GM19324 (cell line): ENCODE measurements around the gene APOC4.
"Not testable (repeated sequence)": the region's sequence is repeated elsewhere in the genome, so short reads cannot be mapped to it uniquely, and the experiment has no call there.

ENCODE experiments used
- ATAC-seq: cut with Tn5 transposase; IDR thresholded peaks from one replicate; pipeline ENCODE4 v1.9.1; 2021; ENCODE audit warnings: mild to moderate bottlenecking, moderate library complexity; ENCODE audit not compliant: unreplicated experiment, low FRiP score

APOC4 gene

DNA sequence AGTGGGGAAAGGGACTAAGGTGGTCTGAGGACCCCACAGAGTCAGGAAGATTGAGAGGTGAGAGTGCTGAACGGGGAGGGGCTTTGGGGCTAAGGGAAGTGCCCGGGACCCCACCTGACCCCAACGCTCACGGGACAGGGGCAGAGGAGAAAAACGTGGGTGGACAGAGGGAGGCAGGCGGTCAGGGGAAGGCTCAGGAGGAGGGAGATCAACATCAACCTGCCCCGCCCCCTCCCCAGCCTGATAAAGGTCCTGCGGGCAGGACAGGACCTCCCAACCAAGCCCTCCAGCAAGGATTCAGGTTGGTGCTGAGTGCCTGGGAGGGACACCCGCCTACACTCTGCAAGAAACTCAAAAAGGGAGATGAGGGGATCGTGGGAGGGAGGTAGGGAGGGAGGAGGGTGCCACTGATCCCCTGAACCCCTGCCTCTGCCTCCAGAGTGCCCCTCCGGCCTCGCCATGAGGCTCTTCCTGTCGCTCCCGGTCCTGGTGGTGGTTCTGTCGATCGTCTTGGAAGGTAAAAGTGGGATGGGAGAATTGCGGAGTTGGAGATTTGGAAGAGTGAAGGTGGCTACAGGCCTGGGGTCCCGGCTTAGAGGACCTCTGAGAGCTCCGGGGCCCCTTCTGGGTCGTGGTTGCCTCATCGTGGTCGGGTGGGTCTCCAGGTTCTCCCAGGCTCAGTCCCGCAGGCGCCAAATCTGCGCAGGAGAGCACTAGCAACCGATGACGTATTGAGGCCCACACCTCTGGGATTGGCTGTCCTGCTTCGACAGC lies 27.4 kb upstream of the APOC4 start, which contains the start of gene APOC1:
Gene APOC1 (plus strand): TSS at position 176 of the 774 bp plus-strand sequence. CDS start 284 bp downstream, at position 460.
- peak; percentile 88 for ATAC-seq

DNA sequence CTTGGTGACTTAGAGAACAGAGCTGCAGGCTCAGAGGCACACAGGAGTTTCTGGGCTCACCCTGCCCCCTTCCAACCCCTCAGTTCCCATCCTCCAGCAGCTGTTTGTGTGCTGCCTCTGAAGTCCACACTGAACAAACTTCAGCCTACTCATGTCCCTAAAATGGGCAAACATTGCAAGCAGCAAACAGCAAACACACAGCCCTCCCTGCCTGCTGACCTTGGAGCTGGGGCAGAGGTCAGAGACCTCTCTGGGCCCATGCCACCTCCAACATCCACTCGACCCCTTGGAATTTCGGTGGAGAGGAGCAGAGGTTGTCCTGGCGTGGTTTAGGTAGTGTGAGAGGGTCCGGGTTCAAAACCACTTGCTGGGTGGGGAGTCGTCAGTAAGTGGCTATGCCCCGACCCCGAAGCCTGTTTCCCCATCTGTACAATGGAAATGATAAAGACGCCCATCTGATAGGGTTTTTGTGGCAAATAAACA lies 17.8 kb upstream of the APOC4 start:
- ATAC-seq: no peak

DNA sequence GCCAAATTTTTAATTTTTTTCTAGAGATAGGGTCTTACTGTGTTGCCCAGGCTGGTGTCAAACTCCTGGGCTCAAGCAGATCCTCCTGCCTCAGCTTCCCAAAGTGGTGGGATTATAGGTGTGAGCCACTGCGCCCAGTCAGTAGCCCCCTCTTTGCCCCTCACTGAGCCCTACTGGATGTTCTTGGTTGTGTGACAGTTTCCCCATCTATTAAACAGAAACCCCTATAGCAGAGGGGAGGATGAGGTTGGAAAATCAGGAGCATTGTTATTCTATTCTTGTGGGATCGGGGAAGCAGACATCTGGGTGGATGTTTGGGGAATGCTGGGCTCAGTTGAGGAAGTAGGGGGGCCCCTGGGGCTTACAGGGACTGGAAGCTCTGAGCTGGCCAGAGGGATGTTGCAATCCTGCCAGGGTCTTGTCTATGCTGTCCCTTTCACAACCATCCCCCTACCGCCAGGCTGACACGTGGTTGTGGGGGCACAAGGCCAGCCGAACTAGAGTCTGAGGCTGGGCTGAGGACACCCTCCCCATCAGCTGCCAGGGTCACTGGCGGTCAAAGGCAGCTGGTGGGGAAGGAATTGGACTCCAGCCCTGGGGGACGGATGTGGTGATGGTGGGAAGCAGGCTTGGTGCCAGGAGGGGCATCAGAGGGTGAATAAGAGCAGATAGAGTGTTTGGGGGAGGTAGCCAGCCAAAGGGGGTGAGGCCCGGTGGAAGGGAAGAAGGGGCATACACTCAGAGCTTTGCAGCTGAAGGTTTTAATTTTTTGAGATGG lies 16.7 kb upstream of the APOC4 start:
- no peak for ATAC-seq

DNA sequence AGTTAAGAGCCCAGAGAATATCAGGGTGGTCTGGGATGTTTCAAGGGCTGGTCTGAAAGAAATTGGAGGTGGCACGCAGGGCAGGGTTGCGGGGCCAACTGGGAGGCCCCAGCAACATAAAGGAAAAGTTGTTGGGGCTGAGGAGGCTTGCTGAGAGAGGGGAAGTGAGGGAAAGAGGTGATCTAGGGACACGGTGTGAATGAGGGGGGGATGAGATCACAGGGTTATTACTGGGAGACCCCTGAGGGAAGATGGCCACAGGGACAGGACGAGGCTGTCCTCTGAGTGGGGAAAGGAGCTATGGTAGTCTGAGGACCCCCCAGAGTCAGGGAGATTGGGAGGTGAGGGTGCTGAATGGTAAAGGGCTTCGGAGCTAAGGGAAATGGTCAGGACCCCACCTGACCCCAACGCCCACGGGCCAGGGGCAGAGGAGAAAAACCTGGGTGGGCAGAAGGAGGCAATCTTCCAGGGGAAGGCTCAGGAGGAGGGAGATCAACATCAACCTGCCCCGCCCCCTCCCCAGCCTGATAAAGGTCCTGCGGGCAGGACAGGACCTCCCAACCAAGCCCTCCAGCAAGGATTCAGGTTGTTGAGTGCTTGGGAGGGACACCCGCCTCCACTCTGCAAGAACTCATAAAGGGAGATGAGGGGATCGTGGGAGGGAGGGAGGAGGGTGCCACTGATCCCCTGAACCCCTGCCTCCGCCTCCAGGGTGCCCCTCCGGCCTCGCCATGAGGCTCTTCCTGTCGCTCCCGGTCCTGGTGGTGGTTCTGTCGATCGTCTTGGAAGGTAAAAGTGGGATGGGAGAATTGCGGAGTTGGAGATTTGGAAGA lies 15.6 kb upstream of the APOC4 start:
- ATAC-seq: not testable (repeated sequence)

DNA sequence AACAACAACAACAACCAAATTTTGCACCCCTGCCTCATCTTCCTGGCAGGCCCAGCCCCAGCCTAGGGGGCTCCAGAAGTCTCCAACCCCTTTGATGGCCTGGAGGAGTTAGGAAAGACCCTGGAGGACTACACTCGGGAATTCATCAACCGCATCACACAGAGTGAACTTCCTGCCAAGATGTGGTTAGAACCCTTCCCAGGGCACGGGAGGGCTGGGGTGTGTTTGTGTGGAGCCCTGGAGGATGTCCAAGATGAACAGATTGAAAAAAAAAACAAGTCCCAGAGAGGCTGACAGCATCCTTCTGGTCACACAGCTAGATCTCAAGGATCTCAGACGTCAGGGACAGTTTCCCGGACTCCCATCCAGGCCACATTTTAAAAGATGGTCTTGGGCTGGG lies 14.3 kb upstream of the APOC4 start:
- no peak for ATAC-seq

DNA sequence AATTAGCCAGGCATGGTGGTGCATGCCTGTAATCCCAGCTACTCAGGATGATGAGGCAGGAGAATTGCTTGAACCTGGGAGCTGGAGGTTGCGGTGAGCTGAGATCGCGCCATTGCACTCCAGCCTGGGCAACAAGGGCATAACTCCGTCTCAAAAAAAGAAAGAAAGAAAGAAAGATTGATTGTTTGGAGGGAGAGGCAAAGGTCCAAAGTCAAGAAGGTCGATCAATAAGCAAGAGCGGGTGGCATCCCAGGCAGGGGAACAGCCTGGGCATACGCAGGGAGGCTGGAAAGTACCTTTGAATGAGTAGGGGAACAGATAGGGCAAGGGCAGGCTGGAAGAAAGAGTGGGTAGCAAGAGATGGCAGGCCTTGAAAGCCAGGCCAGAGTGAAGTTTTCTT lies 11.9 kb upstream of the APOC4 start:
- ATAC-seq: no peak

DNA sequence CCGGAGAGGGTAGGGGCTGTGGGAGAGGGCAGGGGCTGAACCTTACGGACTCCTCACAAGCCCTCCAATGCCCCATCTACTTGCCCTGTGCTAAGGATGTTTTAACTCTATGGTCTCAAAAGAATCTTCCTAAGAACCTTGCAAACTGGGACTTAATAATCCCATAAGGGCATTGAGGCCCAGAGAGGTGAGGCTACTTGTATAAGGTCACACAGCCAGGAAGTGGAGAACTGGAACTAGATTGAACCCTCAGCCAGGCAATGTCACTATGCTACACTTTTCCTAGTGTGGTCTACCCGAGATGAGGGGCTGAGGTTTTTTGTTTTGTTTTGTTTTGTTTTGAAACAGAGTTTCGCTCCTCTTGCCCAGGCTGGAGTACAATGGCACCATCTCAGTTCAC lies 10.5 kb upstream of the APOC4 start:
- ATAC-seq: no peak

DNA sequence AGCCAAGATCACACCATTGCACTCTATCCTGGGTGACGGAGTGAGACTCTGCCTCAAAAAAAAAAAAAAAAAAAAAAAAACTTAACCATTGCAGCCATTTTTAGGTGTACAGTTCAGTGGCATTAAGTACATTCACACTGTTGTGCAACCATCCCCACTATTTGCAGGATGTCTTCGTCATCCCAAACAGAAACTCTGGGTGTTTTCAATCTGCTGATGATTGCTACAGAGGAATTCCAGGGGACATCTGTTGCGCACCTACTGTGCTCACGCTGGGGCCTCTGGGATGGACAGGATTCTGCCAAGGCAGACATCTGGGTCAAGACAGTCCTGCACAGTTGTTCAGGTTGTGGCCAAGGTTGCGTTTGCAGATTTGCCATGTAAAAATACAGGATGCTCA lies 2.4 kb upstream of the APOC4 start:
- no peak for ATAC-seq

DNA sequence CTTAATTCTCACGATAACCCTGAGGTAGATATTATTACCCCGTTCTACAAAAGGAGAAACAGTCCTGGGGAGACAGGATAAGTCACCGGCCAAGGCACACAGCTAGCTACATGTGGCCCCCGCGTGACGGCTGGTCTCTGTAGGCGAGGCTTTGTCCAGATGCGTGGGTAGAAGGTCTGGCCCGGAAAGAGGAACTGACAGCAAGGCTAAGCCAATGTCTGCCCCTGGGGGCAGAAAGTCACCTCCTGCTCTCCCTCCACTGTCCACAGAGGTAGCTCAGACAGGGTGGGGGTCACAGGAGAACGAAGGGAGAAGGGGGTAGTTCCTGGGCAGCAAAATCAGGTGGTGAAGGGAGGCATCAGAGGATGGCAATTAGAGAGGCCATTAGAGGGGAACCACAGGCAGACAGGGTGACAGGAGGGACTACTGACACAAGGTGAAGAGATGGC lies 1.8 kb downstream of the APOC4 start:
- no peak for ATAC-seq

DNA sequence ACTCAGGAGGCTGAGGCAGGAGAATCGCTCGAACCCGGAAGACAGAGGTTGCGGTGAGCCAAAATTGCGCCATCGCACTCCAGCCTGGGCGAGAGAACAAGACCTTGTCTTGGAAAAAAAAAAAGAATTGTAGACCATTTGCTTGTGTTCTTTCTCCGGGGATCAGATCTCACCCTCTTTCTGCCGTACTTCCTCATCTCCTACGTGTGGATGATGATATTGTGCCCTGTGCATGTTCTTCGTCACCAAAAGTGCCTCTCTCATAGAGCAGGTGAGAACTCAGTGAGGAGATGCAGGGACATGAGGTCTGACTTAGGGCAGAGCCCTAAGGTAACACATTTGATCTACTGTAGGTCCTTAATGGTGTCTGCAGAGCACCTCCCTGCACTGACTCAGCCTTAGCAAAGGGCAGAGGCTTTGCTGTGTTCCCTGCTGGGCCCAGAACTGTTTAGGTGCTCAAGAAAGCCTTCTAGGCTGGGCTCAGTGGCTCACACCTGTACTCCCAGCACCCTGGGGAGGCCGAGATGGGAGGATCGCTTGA lies 5.1 kb downstream of the APOC4 start:
- no peak for ATAC-seq

DNA sequence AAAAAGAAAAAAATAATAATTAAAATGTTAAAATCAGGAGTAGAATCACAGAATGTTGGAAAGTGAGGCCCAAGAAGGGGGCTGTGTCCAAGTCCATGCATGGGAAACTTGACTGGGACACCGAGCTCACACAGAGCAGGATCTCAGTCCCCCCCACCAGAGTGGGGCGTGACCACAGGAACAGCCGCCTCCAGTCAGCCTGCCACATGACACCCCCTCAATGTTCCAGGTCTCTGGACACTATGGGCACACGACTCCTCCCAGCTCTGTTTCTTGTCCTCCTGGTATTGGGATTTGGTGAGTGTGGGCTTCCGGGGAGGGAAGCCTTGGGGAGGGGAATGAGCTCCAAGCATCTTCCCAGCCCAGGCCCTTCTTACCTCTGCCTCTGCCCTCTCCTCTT lies 6.2 kb downstream of the APOC4 start:
- ATAC-seq: no peak

DNA sequence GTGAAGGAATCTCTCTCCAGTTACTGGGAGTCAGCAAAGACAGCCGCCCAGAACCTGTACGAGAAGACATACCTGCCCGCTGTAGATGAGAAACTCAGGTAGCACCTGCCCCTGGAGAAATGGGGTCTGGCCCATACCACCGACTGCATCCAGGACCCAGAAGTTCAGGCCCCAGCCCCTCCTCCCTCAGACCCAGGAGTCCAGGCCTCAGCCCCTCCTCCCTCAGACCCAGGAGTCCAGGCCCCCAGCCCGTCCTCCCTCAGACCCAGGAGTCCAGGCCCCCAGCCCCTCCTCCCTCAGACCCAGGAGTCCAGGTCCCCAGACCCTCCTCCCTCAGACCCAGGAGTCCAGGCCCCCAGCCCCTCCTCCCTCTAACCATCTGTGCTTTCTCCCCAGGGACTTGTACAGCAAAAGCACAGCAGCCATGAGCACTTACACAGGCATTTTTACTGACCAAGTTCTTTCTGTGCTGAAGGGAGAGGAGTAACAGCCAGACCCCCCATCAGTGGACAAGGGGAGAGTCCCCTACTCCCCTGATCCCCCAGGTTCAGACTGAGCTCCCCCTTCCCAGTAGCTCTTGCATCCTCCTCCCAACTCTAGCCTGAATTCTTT lies 6.8 kb downstream of the APOC4 start:
- no peak for ATAC-seq

DNA sequence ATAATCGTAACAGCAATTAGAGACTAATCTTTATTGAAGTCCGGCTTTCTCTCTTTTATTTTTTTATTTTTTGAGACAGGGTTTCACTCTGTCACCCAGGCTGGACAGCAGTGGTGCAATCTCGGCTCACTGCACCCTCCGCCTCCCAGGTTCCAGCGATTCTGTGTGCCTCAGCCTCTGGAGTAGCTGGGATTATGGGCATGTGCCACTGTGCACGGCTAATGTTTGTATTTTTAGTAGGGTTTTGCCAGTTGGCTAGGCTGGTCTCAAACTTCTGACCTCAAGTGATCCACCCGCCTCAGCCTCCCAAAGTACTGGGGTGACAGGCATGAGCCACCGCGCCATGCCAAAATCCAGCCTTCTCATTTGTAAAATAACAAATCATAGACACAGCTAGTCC lies 7.5 kb downstream of the APOC4 start:
- no peak for ATAC-seq

DNA sequence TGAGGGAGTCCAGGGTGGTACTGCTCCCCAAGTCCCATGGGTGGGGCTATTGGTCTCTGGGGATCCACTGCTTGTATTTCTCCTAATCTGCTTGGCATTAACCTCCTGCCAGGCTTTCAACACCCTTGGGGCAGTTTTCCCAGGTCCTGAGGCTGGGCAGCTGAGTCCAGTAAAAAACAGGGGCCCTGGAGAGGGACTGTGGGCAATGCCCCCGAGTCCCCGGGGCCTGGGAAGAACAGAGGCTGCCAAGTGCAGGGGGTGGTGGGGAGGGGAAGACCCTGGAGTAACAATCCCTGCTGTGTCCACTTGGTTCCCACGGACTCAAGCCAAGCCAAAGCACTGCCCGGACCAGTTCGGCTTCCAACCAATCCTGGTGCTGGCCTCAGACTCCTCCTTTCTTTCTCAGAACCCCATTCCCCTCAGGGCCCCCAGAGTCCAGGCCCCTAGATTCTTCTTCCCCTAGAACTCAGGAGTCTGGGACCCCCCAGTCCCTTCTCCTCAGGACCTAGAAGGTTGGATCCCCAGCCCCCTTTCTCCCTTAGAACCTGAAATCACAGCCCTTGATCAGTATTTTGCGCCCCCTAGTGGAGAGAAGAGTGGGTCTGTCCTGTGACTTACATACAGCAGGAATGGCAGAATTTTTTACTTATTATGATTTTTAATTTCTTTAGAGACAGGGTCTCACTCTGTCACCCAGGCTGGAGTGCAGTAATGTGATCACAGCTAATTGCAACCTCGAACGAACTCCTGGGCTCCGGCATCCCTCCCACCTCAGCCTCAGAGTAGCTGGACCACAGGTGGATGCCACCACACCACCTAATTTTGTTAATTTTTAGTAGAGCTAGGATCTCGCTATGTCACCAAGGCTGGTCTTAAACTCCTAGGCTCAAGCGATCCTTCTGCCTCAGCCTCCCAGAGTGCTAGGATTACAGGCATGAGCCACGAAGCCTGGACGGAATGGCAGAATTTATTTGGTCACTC lies 9.4 kb downstream of the APOC4 start:
- no peak for ATAC-seq

DNA sequence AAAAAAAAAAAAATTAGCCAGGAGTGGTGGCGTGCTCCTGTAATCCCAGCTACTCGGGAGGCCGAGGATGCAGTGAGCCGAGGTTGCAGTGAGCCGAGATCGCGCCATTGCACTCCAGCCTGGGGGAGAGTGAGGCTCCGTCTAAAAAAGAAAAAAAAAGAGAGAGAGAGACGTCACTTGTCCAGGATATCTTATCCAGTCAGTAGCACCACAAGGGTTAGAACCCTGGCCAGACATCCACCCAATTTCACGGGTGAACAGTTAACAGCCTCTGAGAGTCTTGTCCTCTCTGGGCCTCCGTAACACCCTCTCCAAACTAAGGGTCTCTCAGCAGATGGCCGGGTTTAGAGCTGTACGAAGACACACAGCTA lies 12.2 kb downstream of the APOC4 start:
- no peak for ATAC-seq

DNA sequence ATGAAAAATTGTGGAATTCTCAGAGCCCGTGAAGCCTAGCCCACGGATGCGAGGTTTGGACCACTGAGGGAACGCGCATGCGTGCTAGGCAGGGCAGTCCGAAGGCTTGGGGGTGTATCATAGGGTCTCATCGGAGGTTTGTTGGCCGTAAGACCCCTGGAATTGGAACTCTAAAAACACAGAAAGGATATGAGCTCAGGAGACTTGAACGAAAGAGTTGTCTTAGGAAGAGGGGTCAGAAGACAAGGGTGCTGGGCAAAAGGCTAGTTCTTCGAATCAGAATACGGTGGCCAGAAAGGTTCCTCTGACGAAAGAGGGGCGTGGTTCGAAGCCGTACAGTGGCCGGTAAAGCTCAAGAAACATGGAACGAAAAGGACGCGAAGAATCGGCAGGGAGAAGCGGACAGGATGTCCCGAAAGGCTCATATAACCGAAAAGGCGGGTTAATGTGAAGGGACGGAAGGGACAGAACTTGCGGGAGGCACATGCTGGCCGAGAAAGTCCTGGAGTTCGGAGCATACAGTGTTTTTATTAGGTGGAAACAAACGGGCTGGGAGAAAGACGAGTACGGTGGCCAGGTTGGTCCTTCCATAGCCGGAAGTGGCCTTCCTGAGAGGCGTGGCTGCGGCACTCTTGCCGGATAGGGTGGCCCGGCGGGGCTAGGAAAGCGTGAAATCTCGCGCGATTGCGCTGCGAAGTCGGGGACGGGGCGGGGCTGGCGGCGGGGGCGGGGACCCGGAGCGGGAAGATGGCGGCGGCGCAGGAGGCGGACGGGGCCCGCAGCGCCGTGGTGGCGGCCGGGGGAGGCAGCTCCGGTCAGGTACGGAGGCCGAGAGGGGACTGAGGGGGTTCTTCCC lies 12.8 kb downstream of the APOC4 start, which contains the start of gene CLPTM1:
Gene CLPTM1 (plus strand): TSS at position 732 of the 856 bp plus-strand sequence. CDS start 16 bp downstream, at position 748.
- ATAC-seq: peak; percentile 83

DNA sequence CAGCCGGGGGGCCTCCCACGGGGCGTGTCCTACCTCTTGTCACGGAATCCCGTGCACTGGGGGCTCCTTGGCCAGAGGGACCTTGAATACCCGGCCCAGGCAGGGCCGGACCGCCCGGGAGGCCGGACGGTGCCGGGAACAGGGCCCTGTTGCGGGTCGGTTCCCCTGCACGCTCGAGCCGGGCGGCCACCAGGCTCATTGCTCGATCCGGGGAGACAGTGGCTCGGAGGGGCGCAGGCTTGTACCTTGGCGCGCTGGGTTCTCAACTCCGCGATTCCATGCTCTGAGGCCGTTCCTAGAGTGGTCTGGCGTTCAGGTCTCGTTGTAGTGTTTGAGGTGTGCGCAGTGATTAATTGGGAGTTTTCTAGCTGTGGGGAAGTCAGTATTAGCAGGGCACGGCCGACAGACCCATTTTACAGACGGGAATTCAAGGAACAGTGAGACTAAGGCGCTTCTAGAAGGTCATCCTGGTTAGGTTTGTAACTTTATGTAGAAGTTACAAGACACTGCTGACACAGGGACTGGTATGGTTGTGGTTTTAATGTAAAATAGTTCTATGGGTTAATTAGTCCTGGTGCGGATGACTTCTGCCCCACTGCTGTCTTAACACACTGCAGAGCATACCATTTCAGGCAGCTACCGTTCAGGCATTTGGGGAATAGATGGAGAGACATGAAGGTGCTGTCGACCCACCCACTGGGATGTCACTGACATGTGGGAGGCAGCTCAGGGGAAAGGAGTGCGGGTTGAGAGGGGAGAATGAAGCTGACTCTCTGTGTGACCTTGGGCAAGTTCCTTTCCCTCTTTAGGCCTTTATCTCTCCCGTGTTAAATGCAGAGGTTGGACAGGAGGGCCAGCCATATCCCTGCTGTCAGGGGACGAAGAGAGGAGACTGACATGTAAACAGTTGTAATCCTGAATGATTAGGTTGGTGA lies 13.7 kb downstream of the APOC4 start:
- ATAC-seq: peak; percentile 21
